ENCODE results near the gene ACAD8. TPM values are rescaled to one million over a fixed set of nuclear protein-coding genes. Genes with fewer than 3 reads are reported as not detected.
A peak's percentile ranks its signal among the peaks of the same experiment; 100 is the strongest.
"Not testable (repeated sequence)": the region's sequence is repeated elsewhere in the genome, so short reads cannot be mapped to it uniquely, and the experiment has no call there.

Gene ACAD8
- total and polyA plus RNA-seq, 3 experiments from 2014 or later, result 20.9 to 28.2 (median 27.1) TPM

- Histone ChIP-seq H3K36me3 (ENCODE audit: insufficient read depth, low read length) (peaks cover 33% of the 10 kb centered on the region), H3K4me1 (ENCODE audit: insufficient read depth, low read length) (peaks cover 25% of the 10 kb centered on the region), H3K27ac (ENCODE audit: low read depth, low read length) (no peak overlapping the region), H3K4me3 (ENCODE audit: low read length) (no peak overlapping the region), H3K9me3 (ENCODE audit: low read length) (no peaks in the 10 kb centered on the region), H3K27me3 (ENCODE audit: insufficient read depth, low read length, poor library complexity, severe bottlenecking) (no peaks in the 10 kb centered on the region)
- peaks cover 30 to 43% (median 39%) of the 10 kb centered on the region in 3 donors for H3K4me1 Mint-ChIP-seq
- peaks cover 0 to 66% (median 12%) of the 10 kb centered on the region in 3 donors for H3K36me3 Mint-ChIP-seq
- no peaks in the 10 kb centered on the region for H3K9me3 Mint-ChIP-seq
- H3K27me3 Mint-ChIP-seq, result no peaks in the 10 kb centered on the region
- POLR2A ChIA-PET, result interaction anchor here (2.7 to 4.4 kb wide), 2 partner anchors 26 kb away, joined by 11 to 36 read pairs; partner anchors contain the start of genes NCAPD3 and VPS26B
- CTCF ChIA-PET, result interaction anchor here (1.2 to 1.9 kb wide), 4 partner anchors 11 to 26 kb away, joined by 3 to 10 read pairs (median 7); partner anchors contain the start of genes GLB1L3, NCAPD3 and VPS26B
- no peak overlapping the region for H3K4me3 Mint-ChIP-seq
- peak overlapping the region in 3 of 8 donors; percentile 27 to 80 (median 40) for H3K27ac Mint-ChIP-seq
- DNase-seq, result no peak
Observed at GRCh38 chr11:134250675-134251074, 2.7 kb upstream of the ACAD8 start.

GRCh38 chr11:134252346-134253187, 801 bp upstream of the ACAD8 start:
- Mint-ChIP-seq H3K4me3 (peak overlapping the region; percentile 88 to 99 (median 96)), H3K27me3 (no peaks in the 10 kb centered on the region), H3K9me3 (no peaks in the 10 kb centered on the region), H3K36me3 (peaks cover 0 to 58% (median 6%) of the 10 kb centered on the region in 3 donors), H3K4me1 (peaks cover 30 to 47% (median 40%) of the 10 kb centered on the region in 3 donors), H3K27ac (peak overlapping the region; percentile 76 to 97 (median 90))
- DNase-seq, result no peak
- ChIA-PET CTCF (interaction anchor here (1.2 to 2.0 kb wide), 7 partner anchors 10 to 28 kb away, joined by 4 to 10 read pairs (median 5); partner anchors contain the start of genes GLB1L3, NCAPD3 and VPS26B), POLR2A (interaction anchor here (1.0 to 4.4 kb wide), 3 partner anchors 24 to 184 kb away, joined by 3 to 36 read pairs (median 3); partner anchors contain the start of genes JAM3, NCAPD3 and VPS26B)
- Histone ChIP-seq H3K9me3 (ENCODE audit: low read length) (no peaks in the 10 kb centered on the region), H3K27ac (ENCODE audit: low read depth, low read length) (peak overlapping the region; percentile 53), H3K4me1 (ENCODE audit: insufficient read depth, low read length) (peaks cover 25% of the 10 kb centered on the region), H3K27me3 (ENCODE audit: insufficient read depth, low read length, poor library complexity, severe bottlenecking) (no peaks in the 10 kb centered on the region), H3K4me3 (ENCODE audit: low read length) (peak overlapping the region; percentile 91), H3K36me3 (ENCODE audit: insufficient read depth, low read length) (peaks cover 26% of the 10 kb centered on the region)

DNA sequence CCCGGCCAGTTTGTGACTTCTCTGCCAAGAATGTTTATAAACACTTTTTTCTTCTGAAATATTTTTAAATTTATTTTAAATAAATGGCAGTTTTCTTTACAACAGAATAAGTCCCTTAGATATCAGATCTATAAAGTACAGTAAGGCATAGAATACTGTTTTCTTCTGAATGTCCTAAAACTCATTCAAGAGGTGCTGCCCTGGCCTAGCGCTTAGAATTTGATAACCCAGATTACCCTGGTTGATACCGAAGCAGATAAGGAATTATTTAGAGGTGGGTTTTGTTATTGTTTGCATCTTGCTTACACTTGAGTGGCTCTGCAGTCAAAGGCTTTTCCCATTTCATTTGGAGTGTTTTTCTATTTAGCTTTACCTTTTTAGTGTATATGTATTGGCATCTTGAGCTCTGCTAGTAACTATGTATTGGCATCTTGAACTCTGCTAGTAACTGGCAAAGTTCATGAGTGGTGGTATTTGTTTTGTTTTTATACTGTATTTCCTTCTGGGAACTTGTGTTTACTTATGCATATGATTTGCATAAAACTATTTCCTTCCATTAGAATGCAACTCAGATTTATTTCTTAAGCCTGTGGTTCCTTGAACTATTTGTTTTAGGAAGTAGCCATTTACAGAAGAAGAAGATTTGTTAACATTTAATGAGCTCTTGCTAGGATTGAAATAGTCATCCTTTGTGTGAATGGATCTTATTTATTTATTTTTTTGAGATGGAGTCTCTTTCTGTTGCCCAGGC, 1.2 kb downstream of the ACAD8 start:
- H3K9me3 Mint-ChIP-seq, result no peaks in the 10 kb centered on the region
- H3K4me1 ChIP-seq (ENCODE audit: insufficient read depth, low read length), result peaks cover 25% of the 10 kb centered on the region
- peak overlapping the region in 5 of 8 donors; percentile 17 to 85 (median 82) for H3K27ac Mint-ChIP-seq
- H3K4me3 ChIP-seq (ENCODE audit: low read length), result no peak overlapping the region
- no peak for DNase-seq
- POLR2A ChIA-PET, result interaction anchor here (1.0 to 4.4 kb wide), 2 partner anchors 19 to 30 kb away, joined by 7 to 36 read pairs; partner anchors contain the start of genes NCAPD3 and VPS26B
- no peak overlapping the region for H3K27ac ChIP-seq (ENCODE audit: low read depth, low read length)
- peaks cover 30 to 43% (median 40%) of the 10 kb centered on the region in 3 donors for H3K4me1 Mint-ChIP-seq
- no peaks in the 10 kb centered on the region for H3K27me3 ChIP-seq (ENCODE audit: insufficient read depth, low read length, poor library complexity, severe bottlenecking)
- no peaks in the 10 kb centered on the region for H3K27me3 Mint-ChIP-seq
- peaks cover 21% of the 10 kb centered on the region for H3K36me3 ChIP-seq (ENCODE audit: insufficient read depth, low read length)
- H3K36me3 Mint-ChIP-seq, result peaks cover 0 to 55% (median 11%) of the 10 kb centered on the region in 3 donors
- CTCF ChIA-PET, result interaction anchor here (0.9 to 2.0 kb wide), 7 partner anchors 8 to 47 kb away, joined by 3 to 8 read pairs (median 4); partner anchors contain the start of genes GLB1L3 and VPS26B
- H3K4me3 Mint-ChIP-seq, result peak overlapping the region in 6 of 7 donors; percentile 88 to 99 (median 95)
- no peaks in the 10 kb centered on the region for H3K9me3 ChIP-seq (ENCODE audit: low read length)

DNA sequence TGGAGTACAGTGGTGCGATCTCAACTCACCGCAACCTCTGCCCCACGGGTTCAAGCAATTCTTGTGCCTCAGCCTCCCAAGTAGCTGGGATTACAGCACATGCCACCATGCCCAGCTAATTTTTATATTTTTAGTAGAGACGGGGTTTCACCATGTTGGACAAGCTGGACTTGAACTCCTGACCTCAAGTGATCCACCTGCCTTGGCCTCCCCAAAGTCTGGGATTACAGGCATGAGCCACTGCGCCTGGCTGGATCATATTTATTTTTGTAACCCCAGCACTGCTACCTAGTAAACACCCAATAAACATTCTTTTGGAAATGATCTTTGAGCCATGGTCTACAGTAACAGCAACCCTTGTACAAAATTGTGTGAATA, 1.8 kb downstream of the ACAD8 start:
- H3K4me3 ChIP-seq (ENCODE audit: low read length); H3K9me3 ChIP-seq (ENCODE audit: low read length); H3K9me3 Mint-ChIP-seq; DNase-seq; H3K27ac ChIP-seq (ENCODE audit: low read depth, low read length); H3K27me3 Mint-ChIP-seq; H3K27me3 ChIP-seq (ENCODE audit: insufficient read depth, low read length, poor library complexity, severe bottlenecking): not testable (repeated sequence)
- H3K36me3 Mint-ChIP-seq, result peaks cover 0 to 55% (median 13%) of the 10 kb centered on the region in 3 donors
- ChIA-PET CTCF (interaction anchor here (0.9 to 2.0 kb wide), 3 partner anchors 21 to 48 kb away, joined by 3 to 8 read pairs (median 3); partner anchors contain the start of genes GLB1L3 and VPS26B), POLR2A (interaction anchor here (4.4 kb wide), 1 partner anchor 30 kb away, joined by 36 read pairs; the partner anchor contains the start of genes NCAPD3 and VPS26B)
- H3K4me1 Mint-ChIP-seq, result peaks cover 30 to 43% (median 40%) of the 10 kb centered on the region in 3 donors
- Histone ChIP-seq H3K36me3 (ENCODE audit: insufficient read depth, low read length) (peaks cover 23% of the 10 kb centered on the region), H3K4me1 (ENCODE audit: insufficient read depth, low read length) (peaks cover 25% of the 10 kb centered on the region)
- peak overlapping the region in 1 of 8 donors; percentile 20 for H3K27ac Mint-ChIP-seq
- H3K4me3 Mint-ChIP-seq, result peak overlapping the region in 4 of 7 donors; percentile 36 to 91 (median 78)

DNA sequence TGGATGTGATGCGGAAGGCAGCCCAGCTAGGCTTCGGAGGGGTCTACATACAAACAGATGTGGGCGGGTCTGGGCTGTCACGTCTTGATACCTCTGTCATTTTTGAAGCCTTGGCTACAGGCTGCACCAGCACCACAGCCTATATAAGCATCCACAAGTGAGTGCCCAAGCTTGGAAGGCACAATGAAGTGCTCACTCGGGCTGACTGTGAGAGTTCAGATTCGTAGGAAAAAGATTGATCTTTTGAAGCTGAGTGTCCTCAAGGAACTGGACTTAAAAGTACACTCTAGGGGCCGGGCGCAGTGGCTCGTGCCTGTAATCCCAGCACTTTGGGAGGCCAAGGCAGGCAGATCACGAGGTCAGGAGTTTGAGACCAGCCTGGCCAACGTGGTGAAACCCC, 3.7 kb downstream of the ACAD8 start:
- Histone ChIP-seq H3K9me3 (ENCODE audit: low read length) (no peaks in the 10 kb centered on the region), H3K27ac (ENCODE audit: low read depth, low read length) (no peak overlapping the region), H3K4me3 (ENCODE audit: low read length) (no peak overlapping the region), H3K4me1 (ENCODE audit: insufficient read depth, low read length) (peaks cover 16% of the 10 kb centered on the region), H3K27me3 (ENCODE audit: insufficient read depth, low read length, poor library complexity, severe bottlenecking) (no peaks in the 10 kb centered on the region), H3K36me3 (ENCODE audit: insufficient read depth, low read length) (peaks cover 28% of the 10 kb centered on the region)
- ChIA-PET CTCF (interaction anchor here (2.0 kb wide), 1 partner anchor 19 kb away, joined by 6 read pairs; the partner anchor contains the start of gene GLB1L3), POLR2A (no interaction called here)
- H3K36me3 Mint-ChIP-seq, result peaks cover 0 to 63% (median 17%) of the 10 kb centered on the region in 3 donors
- no peaks in the 10 kb centered on the region for H3K9me3 Mint-ChIP-seq
- no peaks in the 10 kb centered on the region for H3K27me3 Mint-ChIP-seq
- peak overlapping the region in 1 of 8 donors; percentile 10 for H3K27ac Mint-ChIP-seq
- H3K4me1 Mint-ChIP-seq, result peaks cover 22 to 33% (median 28%) of the 10 kb centered on the region in 3 donors
- no peak overlapping the region for H3K4me3 Mint-ChIP-seq
- DNase-seq, result no peak

- peak overlapping the region in 1 of 7 donors; percentile 69 for H3K4me3 Mint-ChIP-seq
- Histone ChIP-seq H3K4me3 (ENCODE audit: low read length) (no peak overlapping the region), H3K9me3 (ENCODE audit: low read length) (no peaks in the 10 kb centered on the region), H3K36me3 (ENCODE audit: insufficient read depth, low read length) (peaks cover 32% of the 10 kb centered on the region), H3K27ac (ENCODE audit: low read depth, low read length) (no peak overlapping the region), H3K27me3 (ENCODE audit: insufficient read depth, low read length, poor library complexity, severe bottlenecking) (no peaks in the 10 kb centered on the region), H3K4me1 (ENCODE audit: insufficient read depth, low read length) (peaks cover 9% of the 10 kb centered on the region)
- H3K9me3 Mint-ChIP-seq, result no peaks in the 10 kb centered on the region
- no peak for DNase-seq
- POLR2A ChIA-PET, result no interaction called here
- CTCF ChIA-PET, result no interaction called here
- no peaks in the 10 kb centered on the region for H3K27me3 Mint-ChIP-seq
- H3K27ac Mint-ChIP-seq, result peak overlapping the region in 1 of 8 donors; percentile 77
- peaks cover 0 to 70% (median 18%) of the 10 kb centered on the region in 3 donors for H3K36me3 Mint-ChIP-seq
- H3K4me1 Mint-ChIP-seq, result peaks cover 11 to 22% (median 17%) of the 10 kb centered on the region in 3 donors
Observed at GRCh38 chr11:134258577-134258976, 5.2 kb downstream of the ACAD8 start.

DNA sequence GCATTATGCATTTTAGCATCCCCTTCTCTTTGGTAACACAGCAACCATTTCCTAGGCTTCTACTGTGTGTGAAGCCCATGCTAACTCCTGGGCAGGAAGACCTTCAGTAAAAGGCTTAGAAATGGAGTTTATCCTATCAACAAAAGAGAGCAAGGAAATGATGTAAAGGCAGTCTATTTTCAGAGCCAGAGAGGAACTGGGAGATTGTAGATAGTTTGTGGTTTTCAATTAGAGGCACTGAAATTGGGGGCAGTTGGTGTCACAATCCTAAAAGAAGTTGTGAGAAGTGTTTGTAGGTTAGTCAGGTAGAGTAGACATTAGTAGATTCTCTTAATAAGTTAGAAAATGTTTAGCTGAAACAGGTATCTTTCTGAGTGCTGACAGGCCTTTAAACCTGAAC, 7.1 kb downstream of the ACAD8 start:
- H3K27ac ChIP-seq (ENCODE audit: low read depth, low read length), result no peak overlapping the region
- POLR2A ChIA-PET, result no interaction called here
- H3K9me3 Mint-ChIP-seq, result no peaks in the 10 kb centered on the region

More for the DNA sequence above, 7.1 kb downstream of the ACAD8 start:
- H3K27me3 Mint-ChIP-seq, result no peaks in the 10 kb centered on the region
- no peaks in the 10 kb centered on the region for H3K27me3 ChIP-seq (ENCODE audit: insufficient read depth, low read length, poor library complexity, severe bottlenecking)
- DNase-seq, result no peak
- CTCF ChIA-PET, result interaction anchor here (0.8 to 7.8 kb wide), 2 partner anchors 12 to 16 kb away, joined by 3 to 58 read pairs; partner anchors contain the start of gene GLB1L3
- no peak overlapping the region for H3K4me3 Mint-ChIP-seq
- H3K27ac Mint-ChIP-seq, result peak overlapping the region in 1 of 8 donors; percentile 29
- no peaks in the 10 kb centered on the region for H3K9me3 ChIP-seq (ENCODE audit: low read length)
- no peaks in the 10 kb centered on the region for H3K4me1 ChIP-seq (ENCODE audit: insufficient read depth, low read length)
- no peak overlapping the region for H3K4me3 ChIP-seq (ENCODE audit: low read length)
- H3K36me3 Mint-ChIP-seq, result peaks cover 0 to 78% (median 18%) of the 10 kb centered on the region in 3 donors
- peaks cover 1 to 6% (median 3%) of the 10 kb centered on the region in 3 donors for H3K4me1 Mint-ChIP-seq
- peaks cover 32% of the 10 kb centered on the region for H3K36me3 ChIP-seq (ENCODE audit: insufficient read depth, low read length)

Data from CD8-positive, alpha-beta memory T cell (primary cell).